Measurements from ENCODE around the gene IQGAP1. TPM values are rescaled to one million over a fixed set of nuclear protein-coding genes. Genes with fewer than 3 reads are reported as not detected.

The IQGAP1 gene
- total RNA-seq, 1 experiment from 2014 or later = 72.4 TPM

DNA sequence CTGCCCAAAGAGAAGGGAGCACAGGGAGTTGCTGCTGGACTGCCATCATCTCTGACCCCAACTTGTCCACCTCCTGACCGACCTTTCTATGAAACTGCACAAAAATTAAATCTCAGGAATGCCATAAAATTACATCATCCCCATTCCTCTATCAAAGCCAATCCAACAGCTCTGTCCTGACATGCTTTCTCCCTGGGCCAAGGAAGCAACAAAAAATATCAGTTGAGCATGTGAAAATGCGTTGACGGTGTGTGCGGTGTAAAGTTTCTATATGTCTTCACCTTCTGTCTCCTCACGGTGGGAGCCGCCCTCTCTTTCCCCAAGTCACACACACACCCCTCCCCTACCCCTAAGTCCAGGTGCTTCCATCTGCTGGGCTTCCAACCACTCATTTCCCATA, 39.6 kb upstream of the IQGAP1 start:
- H3K18ac ChIP-seq (ENCODE audit: insufficient read length, low read depth, low read length) = no peak overlapping the region
- no peaks in the 10 kb centered on the region for H3K9me3 ChIP-seq (ENCODE audit: control insufficient read depth, low read depth, low read length)
- H3K27ac ChIP-seq (ENCODE audit: insufficient read length, low read depth, low read length) = no peak overlapping the region
- H4K5ac ChIP-seq (ENCODE audit: insufficient read length, low read depth, low read length) = no peak overlapping the region
- H3K23ac ChIP-seq (ENCODE audit: insufficient read length, low read depth, low read length) = no peak overlapping the region
- Mint-ChIP-seq H3K27ac (no peak overlapping the region), H3K4me1 (peaks cover 4 to 5% of the 10 kb centered on the region in 2 experiments; a peak in 2 of 4 replicates), H3K9me3 (no peaks in the 10 kb centered on the region), H3K36me3 (ENCODE audit: insufficient read depth in 1 of 3, low read depth in 3 of 3) (no peaks in the 10 kb centered on the region), H3K4me3 (no peak overlapping the region), H3K27me3 (ENCODE audit: low read depth) (peaks cover 15% of the 10 kb centered on the region)
- H4K20me1 ChIP-seq (ENCODE audit: control insufficient read depth, insufficient read depth, insufficient read length) = no peaks in the 10 kb centered on the region
- no peak overlapping the region for H2AFZ ChIP-seq (ENCODE audit: low read length)
- H3K4ac ChIP-seq (ENCODE audit: low read depth, low read length) = no peak overlapping the region
- peaks cover 10% of the 10 kb centered on the region for H3K23me2 ChIP-seq (ENCODE audit: insufficient read length, low read depth, low read length, poor library complexity, severe bottlenecking)
- no peak overlapping the region for H2AK5ac ChIP-seq (ENCODE audit: insufficient read length, low read length)
- H3K14ac ChIP-seq (ENCODE audit: insufficient read depth, low read length) = no peak overlapping the region
- H2BK120ac ChIP-seq (ENCODE audit: low read depth, low read length, poor library complexity, severe bottlenecking) = no peak overlapping the region
- DNase-seq = no peak
- no peak overlapping the region for H2BK5ac ChIP-seq (ENCODE audit: insufficient read length, low read length)
- no peak overlapping the region for H4K91ac ChIP-seq (ENCODE audit: insufficient read length, low read depth, low read length)
- H3K56ac ChIP-seq (ENCODE audit: insufficient read length, low read depth, low read length) = no peak overlapping the region
- no peak overlapping the region for H2BK15ac ChIP-seq (ENCODE audit: low read depth, low read length)
- WGBS (ENCODE audit: extremely low coverage, insufficient read length, low lambda C conversion rate) = no CpG with 5 or more reads among the region's 6 CpGs
- no peaks in the 10 kb centered on the region for H3K79me1 ChIP-seq (ENCODE audit: insufficient read depth, low read depth, low read length, poor library complexity, severe bottlenecking)
- no peak overlapping the region for H3K4me2 ChIP-seq (ENCODE audit: insufficient read depth, insufficient read length, low read length)
- H2BK12ac ChIP-seq (ENCODE audit: insufficient read length, low read depth, low read length) = no peak overlapping the region
- no peaks in the 10 kb centered on the region for H3K79me2 ChIP-seq (ENCODE audit: insufficient read depth, low read length)
- no peak overlapping the region for H3K9ac ChIP-seq (ENCODE audit: extremely low read depth, insufficient read length, low read length)
- no peak overlapping the region for H4K8ac ChIP-seq (replicated peaks; ENCODE audit: insufficient read length, low read depth, low read length)
- no peak overlapping the region for H3T11ph ChIP-seq (ENCODE audit: low read length)
- no peak overlapping the region for H2BK20ac ChIP-seq (ENCODE audit: low read depth, low read length, poor library complexity, severe bottlenecking)
- H3K4me1 ChIP-seq (ENCODE audit: insufficient read depth, low read length) = no peaks in the 10 kb centered on the region; the same call in 1 of the 2 replicates
- no peaks in the 10 kb centered on the region for H3K27me3 ChIP-seq (ENCODE audit: insufficient read depth, low read length)
- TF ChIP-seq CTCF (conservative IDR thresholded peaks at IDR 0.05) = no peak

All from H9 (cell line).